WTC11 (cell line): ENCODE results near the gene CCDC8.

Experiments
- CTCF ChIP-seq: fragments of 200-600 bp; IDR thresholded peaks from 2 replicates; pipeline ENCODE4 v1.8.0; 2022; ENCODE audit warnings: antibody characterized with exemption
- ETV6 ChIP-seq: sonication (generic); formaldehyde crosslinking; IDR thresholded peaks from 2 replicates; pipeline ENCODE4 v1.8.1; 2022; ENCODE audit warnings: mild to moderate bottlenecking, missing genetic modification reagents
- JAZF1 ChIP-seq: fragments of 250-450 bp; sonication (Bioruptor Pico); IDR thresholded peaks from 2 replicates; pipeline ENCODE4 v1.9.0; 2021; ENCODE audit warnings: moderate library complexity, mild to moderate bottlenecking, inconsistent platforms
- TEAD4 ChIP-seq: sonication (generic); formaldehyde crosslinking; IDR thresholded peaks from 2 replicates; pipeline ENCODE4 v1.8.0; 2022; ENCODE audit warnings: mild to moderate bottlenecking, missing genetic modification reagents
- TP53 ChIP-seq: sonication (generic); formaldehyde crosslinking; IDR thresholded peaks from 2 replicates; pipeline ENCODE4 v1.8.1; 2023; ENCODE audit warnings: mild to moderate bottlenecking, missing genetic modification reagents
- ZNF121 ChIP-seq: sonication (generic); formaldehyde crosslinking; IDR thresholded peaks from 2 replicates; pipeline ENCODE4 v1.8.0; 2023; ENCODE audit warnings: missing genetic modification reagents

GRCh38 chr19:46365561-46365960 is 47.8 kb downstream of the CCDC8 start:
- TF ChIP-seq TP53 (CRISPR knock-in tag) (no peak), CTCF (no peak), ZNF121 (no peak), TEAD4 (CRISPR knock-in tag) (no peak), ETV6 (CRISPR knock-in tag) (no peak), JAZF1 (CRISPR knock-in tag) (no peak)
